Gastrocnemius medialis (tissue), 4 donors: Measurements from ENCODE around the gene ELF1.

ENCODE experiments used
- POLR2A ChIP-seq, 2 donors: fragments of 450-650 bp; IDR thresholded peaks; one replicate each; pipeline ENCODE4 v1.6.1; 2017; ENCODE audit warnings: antibody characterized with exemption in 2 of 2, mild to moderate bottlenecking in 2 of 2, moderate library complexity in 2 of 2
- TF ChIP-seq, protein P1 (sequence below), 5 experiments: fragments of 450-650 bp in 3 of 5; fragments of 200-600 bp in 2 of 5; sonication (generic) in 2 of 5; IDR thresholded peaks in 4 of 5; conservative IDR thresholded peaks in 1 of 5; 1 replicate in 4 of 5; 2 replicates in 1 of 5; pipeline ENCODE4 v1.5.1; 2016 to 2019; ENCODE audit warnings: antibody characterized with exemption in 5 of 5, mild to moderate bottlenecking in 3 of 5, moderate library complexity in 3 of 5

DNA sequence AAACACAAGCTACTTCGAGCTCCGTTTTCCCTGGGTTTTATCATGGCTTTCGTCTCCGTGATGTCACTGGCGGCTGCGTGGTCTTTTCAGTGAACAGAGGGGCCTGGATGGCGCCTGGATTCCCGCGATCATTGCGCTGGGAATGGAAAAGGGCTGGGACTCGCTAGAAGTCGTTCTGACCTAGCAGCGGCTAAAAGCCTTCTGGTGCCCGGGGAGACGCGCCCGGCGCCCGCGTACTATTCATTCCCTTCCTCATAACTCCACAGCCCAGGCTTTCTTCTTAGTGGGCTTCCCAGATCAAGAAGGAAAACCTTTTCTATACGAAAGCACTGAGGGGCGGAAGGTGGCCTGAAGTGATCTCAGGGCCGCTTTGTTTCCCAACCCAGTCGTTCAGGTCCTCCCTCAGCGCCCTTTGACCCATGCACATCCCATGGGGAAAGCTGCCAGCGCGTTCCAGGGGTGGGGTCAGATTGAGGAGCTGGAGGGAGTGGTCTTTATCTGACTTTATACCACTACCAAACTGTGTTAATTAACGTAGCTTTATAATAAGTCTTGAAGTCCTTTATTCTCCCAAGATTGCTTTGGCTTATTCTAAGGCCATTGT lies 96.6 kb downstream of the ELF1 start:
- no peak for TF ChIP-seq POLR2A (IDR thresholded peaks at IDR 0.05)
- TF ChIP-seq, protein P1, sequence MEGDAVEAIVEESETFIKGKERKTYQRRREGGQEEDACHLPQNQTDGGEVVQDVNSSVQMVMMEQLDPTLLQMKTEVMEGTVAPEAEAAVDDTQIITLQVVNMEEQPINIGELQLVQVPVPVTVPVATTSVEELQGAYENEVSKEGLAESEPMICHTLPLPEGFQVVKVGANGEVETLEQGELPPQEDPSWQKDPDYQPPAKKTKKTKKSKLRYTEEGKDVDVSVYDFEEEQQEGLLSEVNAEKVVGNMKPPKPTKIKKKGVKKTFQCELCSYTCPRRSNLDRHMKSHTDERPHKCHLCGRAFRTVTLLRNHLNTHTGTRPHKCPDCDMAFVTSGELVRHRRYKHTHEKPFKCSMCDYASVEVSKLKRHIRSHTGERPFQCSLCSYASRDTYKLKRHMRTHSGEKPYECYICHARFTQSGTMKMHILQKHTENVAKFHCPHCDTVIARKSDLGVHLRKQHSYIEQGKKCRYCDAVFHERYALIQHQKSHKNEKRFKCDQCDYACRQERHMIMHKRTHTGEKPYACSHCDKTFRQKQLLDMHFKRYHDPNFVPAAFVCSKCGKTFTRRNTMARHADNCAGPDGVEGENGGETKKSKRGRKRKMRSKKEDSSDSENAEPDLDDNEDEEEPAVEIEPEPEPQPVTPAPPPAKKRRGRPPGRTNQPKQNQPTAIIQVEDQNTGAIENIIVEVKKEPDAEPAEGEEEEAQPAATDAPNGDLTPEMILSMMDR (IDR thresholded peaks at IDR 0.05 in 4 of 5, conservative IDR thresholded peaks at IDR 0.05 in 1 of 5): no peak
